Measurements from ENCODE around the gene RLN3.
A peak's percentile ranks its signal among the peaks of the same experiment; 100 is the strongest.

RLN3 gene

GRCh38 chr19:13984875-13985741, 42.8 kb upstream of the RLN3 start:
- H3K9ac ChIP-seq (ENCODE audit: low read length): no peak overlapping the region

GRCh38 chr19:13985771-13986347, 42.1 kb upstream of the RLN3 start:
- Histone ChIP-seq H3K27me3 (ENCODE audit: control insufficient read depth, insufficient read depth, low read length) (no peaks in the 10 kb centered on the region), H3K4me3 (ENCODE audit: low read length) (peak overlapping the region; percentile 11), H3K9ac (ENCODE audit: low read length) (no peak overlapping the region), H3K27ac (ENCODE audit: low read depth, low read length) (no peak overlapping the region), H3K36me3 (ENCODE audit: control insufficient read depth, insufficient read depth, low read length) (no peaks in the 10 kb centered on the region), H3K4me1 (ENCODE audit: control insufficient read depth, insufficient read depth, low read length) (no peaks in the 10 kb centered on the region)

More at GRCh38 chr19:13984875-13985741, 42.8 kb upstream of the RLN3 start:
- Histone ChIP-seq H3K4me1 (ENCODE audit: control insufficient read depth, insufficient read depth, low read length) (no peaks in the 10 kb centered on the region), H3K36me3 (ENCODE audit: control insufficient read depth, insufficient read depth, low read length) (no peaks in the 10 kb centered on the region), H3K4me3 (ENCODE audit: low read length) (no peak overlapping the region), H3K27me3 (ENCODE audit: control insufficient read depth, insufficient read depth, low read length) (no peaks in the 10 kb centered on the region), H3K27ac (ENCODE audit: low read depth, low read length) (no peak overlapping the region)

- H3K27me3 ChIP-seq (ENCODE audit: control insufficient read depth, insufficient read depth, low read length): no peaks in the 10 kb centered on the region
- peak overlapping the region; percentile 11 for H3K4me3 ChIP-seq (ENCODE audit: low read length)
- no peaks in the 10 kb centered on the region for H3K36me3 ChIP-seq (ENCODE audit: control insufficient read depth, insufficient read depth, low read length)
- peak overlapping the region; percentile 38 for H3K27ac ChIP-seq (ENCODE audit: low read depth, low read length)
- no peaks in the 10 kb centered on the region for H3K4me1 ChIP-seq (ENCODE audit: control insufficient read depth, insufficient read depth, low read length)
- no peak overlapping the region for H3K9ac ChIP-seq (ENCODE audit: low read length)
These were observed 41.5 kb upstream of the RLN3 start for GRCh38 chr19:13986348-13986904.

GRCh38 chr19:13987101-13987890, 40.7 kb upstream of the RLN3 start:
- H3K4me1 ChIP-seq (ENCODE audit: control insufficient read depth, insufficient read depth, low read length): no peaks in the 10 kb centered on the region
- peak overlapping the region; percentile 11 for H3K4me3 ChIP-seq (ENCODE audit: low read length)
- H3K27ac ChIP-seq (ENCODE audit: low read depth, low read length): peak overlapping the region; percentile 38
- H3K36me3 ChIP-seq (ENCODE audit: control insufficient read depth, insufficient read depth, low read length): no peaks in the 10 kb centered on the region
- no peak overlapping the region for H3K9ac ChIP-seq (ENCODE audit: low read length)
- H3K27me3 ChIP-seq (ENCODE audit: control insufficient read depth, insufficient read depth, low read length): no peaks in the 10 kb centered on the region

GRCh38 chr19:13989487-13989886, 38.5 kb upstream of the RLN3 start:
- H3K36me3 ChIP-seq (ENCODE audit: control insufficient read depth, insufficient read depth, low read length): peaks cover 4% of the 10 kb centered on the region
- H3K9ac ChIP-seq (ENCODE audit: low read length): no peak overlapping the region
- H3K4me3 ChIP-seq (ENCODE audit: low read length): no peak overlapping the region
- H3K4me1 ChIP-seq (ENCODE audit: control insufficient read depth, insufficient read depth, low read length): no peaks in the 10 kb centered on the region
- H3K27me3 ChIP-seq (ENCODE audit: control insufficient read depth, insufficient read depth, low read length): no peaks in the 10 kb centered on the region
- no peak overlapping the region for H3K27ac ChIP-seq (ENCODE audit: low read depth, low read length)

- Histone ChIP-seq H3K4me1 (ENCODE audit: control insufficient read depth, insufficient read depth, low read length) (no peaks in the 10 kb centered on the region), H3K27ac (ENCODE audit: low read depth, low read length) (no peak overlapping the region), H3K9ac (ENCODE audit: low read length) (no peak overlapping the region), H3K4me3 (ENCODE audit: low read length) (no peak overlapping the region), H3K27me3 (ENCODE audit: control insufficient read depth, insufficient read depth, low read length) (no peaks in the 10 kb centered on the region), H3K36me3 (ENCODE audit: control insufficient read depth, insufficient read depth, low read length) (peaks cover 5% of the 10 kb centered on the region)
These were observed 37.9 kb upstream of the RLN3 start for GRCh38 chr19:13990085-13990484.

GRCh38 chr19:13992025-13992424, 35.9 kb upstream of the RLN3 start:
- Histone ChIP-seq H3K27me3 (ENCODE audit: control insufficient read depth, insufficient read depth, low read length) (no peaks in the 10 kb centered on the region), H3K27ac (ENCODE audit: low read depth, low read length) (no peak overlapping the region)

GRCh38 chr19:13993590-13994300, 34.2 kb upstream of the RLN3 start:
- no peak overlapping the region for H3K9ac ChIP-seq (ENCODE audit: low read length)
- no peak overlapping the region for H3K4me3 ChIP-seq (ENCODE audit: low read length)
- H3K36me3 ChIP-seq (ENCODE audit: control insufficient read depth, insufficient read depth, low read length): peaks cover 9% of the 10 kb centered on the region
- H3K4me1 ChIP-seq (ENCODE audit: control insufficient read depth, insufficient read depth, low read length): no peaks in the 10 kb centered on the region
- no peaks in the 10 kb centered on the region for H3K27me3 ChIP-seq (ENCODE audit: control insufficient read depth, insufficient read depth, low read length)
- no peak overlapping the region for H3K27ac ChIP-seq (ENCODE audit: low read depth, low read length)

More at GRCh38 chr19:13992025-13992424, 35.9 kb upstream of the RLN3 start:
- H3K36me3 ChIP-seq (ENCODE audit: control insufficient read depth, insufficient read depth, low read length): peaks cover 9% of the 10 kb centered on the region
- H3K9ac ChIP-seq (ENCODE audit: low read length): no peak overlapping the region
- no peaks in the 10 kb centered on the region for H3K4me1 ChIP-seq (ENCODE audit: control insufficient read depth, insufficient read depth, low read length)
- no peak overlapping the region for H3K4me3 ChIP-seq (ENCODE audit: low read length)

GRCh38 chr19:13995017-13995728, 32.8 kb upstream of the RLN3 start:
- no peak overlapping the region for H3K27ac ChIP-seq (ENCODE audit: low read depth, low read length)
- H3K4me1 ChIP-seq (ENCODE audit: control insufficient read depth, insufficient read depth, low read length): no peaks in the 10 kb centered on the region
- peaks cover 9% of the 10 kb centered on the region for H3K36me3 ChIP-seq (ENCODE audit: control insufficient read depth, insufficient read depth, low read length)
- no peak overlapping the region for H3K4me3 ChIP-seq (ENCODE audit: low read length)
- no peak overlapping the region for H3K9ac ChIP-seq (ENCODE audit: low read length)
- no peaks in the 10 kb centered on the region for H3K27me3 ChIP-seq (ENCODE audit: control insufficient read depth, insufficient read depth, low read length)

- Histone ChIP-seq H3K4me3 (ENCODE audit: low read length) (no peak overlapping the region), H3K9ac (ENCODE audit: low read length) (no peak overlapping the region), H3K27me3 (ENCODE audit: control insufficient read depth, insufficient read depth, low read length) (no peaks in the 10 kb centered on the region), H3K27ac (ENCODE audit: low read depth, low read length) (no peak overlapping the region), H3K4me1 (ENCODE audit: control insufficient read depth, insufficient read depth, low read length) (no peaks in the 10 kb centered on the region), H3K36me3 (ENCODE audit: control insufficient read depth, insufficient read depth, low read length) (peaks cover 9% of the 10 kb centered on the region)
These were observed 31.8 kb upstream of the RLN3 start for GRCh38 chr19:13995878-13996765.
